Spleen (tissue), 11 donors: Measurements from ENCODE around the gene TXNL1. TPM values are rescaled to one million over a fixed set of nuclear protein-coding genes. Genes with fewer than 3 reads are reported as not detected.
A peak's percentile ranks its signal among the peaks of the same experiment; 100 is the strongest.

Experiments
- DNase-seq: peaks from one replicate; pipeline ENCODE4 v3.0.0-alpha.2; 2020
- H3K27ac ChIP-seq, 8 donors: fragments of 200-600 bp; sonication (generic) in 7 of 8; 1 replicate in 4 of 8; 2 replicates in 4 of 8; pipeline versions ENCODE4 v1.5.0 to v1.8.0; 2016 to 2021; ENCODE audit warnings: inconsistent platforms in 4 of 8, mild to moderate bottlenecking in 4 of 8, moderate library complexity in 1 of 8
- H3K27me3 ChIP-seq, 7 donors: fragments of 200-600 bp; sonication (generic) in 6 of 7; replicated peaks in 1 of 7; 1 replicate in 4 of 7; 2 replicates in 3 of 7; pipeline versions ENCODE4 v1.5.0 to v1.8.0; 2016 to 2021; ENCODE audit warnings: inconsistent platforms in 3 of 7, mild to moderate bottlenecking in 1 of 7
- H3K36me3 ChIP-seq, 6 donors: fragments of 200-600 bp; sonication (generic) in 5 of 6; 1 replicate in 4 of 6; 2 replicates in 2 of 6; pipeline versions ENCODE4 v1.5.0 to v1.8.0; 2016 to 2021; ENCODE audit warnings: inconsistent platforms in 2 of 6
- H3K4me1 ChIP-seq, 6 donors: fragments of 200-600 bp; sonication (generic) in 5 of 6; 1 replicate in 3 of 6; 2 replicates in 3 of 6; pipeline versions ENCODE4 v1.5.0 to v1.8.0; 2016 to 2021; ENCODE audit warnings: inconsistent platforms in 3 of 6
- H3K4me3 ChIP-seq, 8 donors: fragments of 200-600 bp; sonication (generic) in 7 of 8; 1 replicate in 4 of 8; 2 replicates in 4 of 8; pipeline versions ENCODE4 v1.5.0 to v1.8.0; 2016 to 2021; ENCODE audit warnings: inconsistent platforms in 4 of 8, mild to moderate bottlenecking in 4 of 8, moderate library complexity in 2 of 8
- H3K9me3 ChIP-seq, 8 donors: fragments of 200-600 bp; sonication (generic) in 7 of 8; 1 replicate in 4 of 8; 2 replicates in 4 of 8; pipeline versions ENCODE4 v1.5.0 to v1.8.0; 2016 to 2021; ENCODE audit warnings: inconsistent platforms in 4 of 8
- POLR2A ChIP-seq, 3 donors: fragments of 450-650 bp; IDR thresholded peaks; one replicate each; pipeline ENCODE4 v1.5.1; 2017; ENCODE audit warnings: antibody characterized with exemption in 3 of 3, mild to moderate bottlenecking in 1 of 3
- POLR2AphosphoS5 ChIP-seq, 3 donors: sonication (generic); formaldehyde crosslinking; IDR thresholded peaks; one replicate each; pipeline ENCODE4 v1.5.1; 2017; ENCODE audit warnings: antibody characterized with exemption in 3 of 3
- WGBS, 5 donors: extraction: QIAGEN DNeasy Blood & Tissue Kit in 3 of 5; methylation state at CpG; one replicate each; pipeline versions ENCODE4 v1.1.5 to v1.1.7; 2013 to 2018; 5-methylcytosine and 5-hydroxymethylcytosine counted together
- intact Hi-C: fragments of 100-400 bp; cut with DNase I; formaldehyde crosslinking; loops from one replicate; pipeline ENCODE4 v1.15.0; 2023; ENCODE audit warnings: low total_unique reads
- polyA plus RNA-seq, 3 donors: library from polyadenylated mRNA; stranded (reverse); fragments of 200-250 nt; gene quantifications; one replicate each; pipeline ENCODE4 v1.2.1, GENCODE V29; 2013
- total RNA-seq, 7 donors: library from RNA; depleted of rRNA in 3 of 7; stranded (reverse); fragments of >200 nt in 3 of 7; fragmentation: NEBNext Ultra II Directional in 4 of 7; extraction: Animal tissue kit (Norgen Biotek cat#: 25700) in 4 of 7; gene quantifications; one replicate each; pipeline versions ENCODE4 v1.1.0 to v1.2.1, GENCODE V29; 2016 to 2021
- TF ChIP-seq, protein P1 (sequence below), 11 experiments: fragments of 200-600 bp in 7 of 11; fragments of 450-650 bp in 4 of 11; sonication (generic) in 4 of 11; IDR thresholded peaks in 8 of 11; conservative IDR thresholded peaks in 3 of 11; 1 replicate in 7 of 11; 2 replicates in 4 of 11; pipeline versions ENCODE4 v1.4.0 to v1.8.0; 2016 to 2021; ENCODE audit warnings: antibody characterized with exemption in 11 of 11, inconsistent platforms in 4 of 11, mild to moderate bottlenecking in 1 of 11
- donor health status: healthy with polysubstance abuse.
- donor health status: DM: no; HTN: no; CAD: no; lungs with moderate emphysema.
- donor health status: DM: no; HTN: no; CAD: no.
- donor health status: Bipolar disorder and iron deficiency.
- donor health status: healthy.
- donor health status: DM: no; HTN: no; CAD: no.
- donor health status: DM: yes; HTN: yes; CAD: no.

The TXNL1 gene
- total and polyA plus RNA-seq, 10 donors: 35.5 to 61.0 (median 47.2) TPM

DNA sequence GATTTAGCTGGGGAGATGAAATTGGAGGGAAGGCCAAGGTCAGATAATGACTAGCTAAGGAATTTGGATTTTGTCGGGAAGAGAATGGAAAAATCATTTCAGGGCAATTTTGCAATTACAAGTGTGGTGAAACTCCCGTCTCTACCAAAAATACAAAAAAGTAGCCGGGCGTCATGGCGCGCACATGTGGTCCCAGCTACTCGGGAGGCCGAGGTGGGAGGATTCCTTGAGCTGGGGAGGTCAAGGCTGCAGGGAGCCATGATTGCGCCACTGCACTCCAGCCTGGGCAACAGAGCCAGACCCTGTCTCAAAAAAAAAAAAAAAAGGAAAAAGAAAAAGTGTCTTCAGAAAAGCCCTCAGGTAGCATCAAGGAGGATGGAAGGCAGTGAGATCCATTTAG is 1.2 kb upstream of the TXNL1 start:
- Histone ChIP-seq H3K9me3 (no peaks in the 10 kb centered on the region), H3K27ac (peak overlapping the region in 5 of 8 donors; percentile 91 to 96 (median 96)), H3K4me1 (peaks cover 0 to 42% (median 34%) of the 10 kb centered on the region in 6 donors), H3K4me3 (peak overlapping the region in 1 of 8 donors; percentile 78), H3K36me3 (peaks cover 0 to 7% (median 0%) of the 10 kb centered on the region in 6 donors), H3K27me3 (no peaks in the 10 kb centered on the region)
- no peak for TF ChIP-seq POLR2A (IDR thresholded peaks at IDR 0.05)
- TF ChIP-seq, protein P1, sequence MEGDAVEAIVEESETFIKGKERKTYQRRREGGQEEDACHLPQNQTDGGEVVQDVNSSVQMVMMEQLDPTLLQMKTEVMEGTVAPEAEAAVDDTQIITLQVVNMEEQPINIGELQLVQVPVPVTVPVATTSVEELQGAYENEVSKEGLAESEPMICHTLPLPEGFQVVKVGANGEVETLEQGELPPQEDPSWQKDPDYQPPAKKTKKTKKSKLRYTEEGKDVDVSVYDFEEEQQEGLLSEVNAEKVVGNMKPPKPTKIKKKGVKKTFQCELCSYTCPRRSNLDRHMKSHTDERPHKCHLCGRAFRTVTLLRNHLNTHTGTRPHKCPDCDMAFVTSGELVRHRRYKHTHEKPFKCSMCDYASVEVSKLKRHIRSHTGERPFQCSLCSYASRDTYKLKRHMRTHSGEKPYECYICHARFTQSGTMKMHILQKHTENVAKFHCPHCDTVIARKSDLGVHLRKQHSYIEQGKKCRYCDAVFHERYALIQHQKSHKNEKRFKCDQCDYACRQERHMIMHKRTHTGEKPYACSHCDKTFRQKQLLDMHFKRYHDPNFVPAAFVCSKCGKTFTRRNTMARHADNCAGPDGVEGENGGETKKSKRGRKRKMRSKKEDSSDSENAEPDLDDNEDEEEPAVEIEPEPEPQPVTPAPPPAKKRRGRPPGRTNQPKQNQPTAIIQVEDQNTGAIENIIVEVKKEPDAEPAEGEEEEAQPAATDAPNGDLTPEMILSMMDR (IDR thresholded peaks at IDR 0.05 in 8 of 11, conservative IDR thresholded peaks at IDR 0.05 in 3 of 11): no peak
- TF ChIP-seq POLR2AphosphoS5 (IDR thresholded peaks at IDR 0.05): no peak
- peak; percentile 76 for DNase-seq
- WGBS, 5 donors: 91 to 99% (median 97%) methylated on average over 9 of the region's 9 CpGs
- intact Hi-C loops: no loop called here

DNA sequence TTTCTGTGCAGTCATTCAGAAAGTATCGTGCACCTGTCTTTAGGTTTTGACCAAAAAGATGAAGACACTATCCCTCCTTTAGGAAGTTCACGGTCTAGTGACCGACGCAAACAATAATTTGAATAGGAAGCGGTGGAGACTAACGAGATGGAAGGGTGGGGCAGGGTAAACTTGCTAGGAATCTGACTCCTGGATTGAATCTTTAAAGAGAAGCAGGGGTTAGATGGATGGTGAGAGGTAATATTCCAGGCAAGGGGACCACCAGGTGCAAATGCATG is 651 bp upstream of the TXNL1 start:
- Histone ChIP-seq H3K27ac (peak overlapping the region; percentile 89 to 96 (median 95)), H3K27me3 (no peaks in the 10 kb centered on the region), H3K4me1 (peaks cover 0 to 47% (median 39%) of the 10 kb centered on the region in 6 donors), H3K4me3 (peak overlapping the region; percentile 28 to 88 (median 68)), H3K36me3 (peaks cover 0 to 13% (median 0%) of the 10 kb centered on the region in 6 donors), H3K9me3 (no peaks in the 10 kb centered on the region)
- intact Hi-C loops: no loop called here
- 26 to 54% (median 33%) methylated on average over 6 of the region's 6 CpGs for WGBS, 5 donors
- TF ChIP-seq POLR2A (IDR thresholded peaks at IDR 0.05) (no peak), POLR2AphosphoS5 (IDR thresholded peaks at IDR 0.05) (no peak)
- TF ChIP-seq, protein P1 (IDR thresholded peaks at IDR 0.05 in 8 of 11, conservative IDR thresholded peaks at IDR 0.05 in 3 of 11): no peak
- no peak for DNase-seq

DNA sequence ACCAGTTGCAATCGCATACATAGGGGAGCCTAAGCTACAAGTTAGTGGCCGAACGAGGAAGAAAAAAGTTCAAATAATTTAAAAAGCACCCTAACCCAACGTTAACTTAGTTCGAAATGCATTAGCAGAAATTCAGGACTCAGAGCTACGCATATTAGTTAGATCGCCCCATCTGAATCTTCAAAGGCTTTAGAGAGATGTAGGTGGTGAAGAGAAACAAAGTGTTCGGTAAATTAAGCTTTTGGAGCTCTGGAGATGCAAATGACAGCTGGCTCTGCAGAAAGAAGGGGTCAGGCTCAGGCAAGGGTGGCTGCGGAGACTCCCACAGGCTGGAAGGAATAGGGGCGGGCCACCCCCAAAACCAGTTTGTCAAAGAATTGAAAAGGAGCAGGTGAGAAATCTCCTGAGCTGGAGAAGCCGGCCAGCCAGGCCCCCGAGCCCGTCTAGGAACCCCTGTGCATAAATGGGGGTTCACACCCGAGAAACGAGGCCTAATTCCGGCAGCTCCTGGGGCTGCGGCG is 621 bp downstream of the TXNL1 start:
- Histone ChIP-seq H3K27ac (peak overlapping the region; percentile 89 to 96 (median 95)), H3K4me3 (peak overlapping the region; percentile 62 to 92 (median 76)), H3K36me3 (peaks cover 0 to 22% (median 0%) of the 10 kb centered on the region in 6 donors), H3K9me3 (no peaks in the 10 kb centered on the region), H3K27me3 (no peaks in the 10 kb centered on the region), H3K4me1 (peaks cover 0 to 51% (median 43%) of the 10 kb centered on the region in 6 donors)
- no peak for TF ChIP-seq POLR2AphosphoS5 (IDR thresholded peaks at IDR 0.05)
- no peak for TF ChIP-seq POLR2A (IDR thresholded peaks at IDR 0.05)
- TF ChIP-seq, protein P1 (IDR thresholded peaks at IDR 0.05 in 8 of 11, conservative IDR thresholded peaks at IDR 0.05 in 3 of 11): no peak
- no peak for DNase-seq
- WGBS, 5 donors: 0 to 1% (median 1%) methylated on average over 18 of the region's 18 CpGs
- intact Hi-C loops: no loop called here

DNA sequence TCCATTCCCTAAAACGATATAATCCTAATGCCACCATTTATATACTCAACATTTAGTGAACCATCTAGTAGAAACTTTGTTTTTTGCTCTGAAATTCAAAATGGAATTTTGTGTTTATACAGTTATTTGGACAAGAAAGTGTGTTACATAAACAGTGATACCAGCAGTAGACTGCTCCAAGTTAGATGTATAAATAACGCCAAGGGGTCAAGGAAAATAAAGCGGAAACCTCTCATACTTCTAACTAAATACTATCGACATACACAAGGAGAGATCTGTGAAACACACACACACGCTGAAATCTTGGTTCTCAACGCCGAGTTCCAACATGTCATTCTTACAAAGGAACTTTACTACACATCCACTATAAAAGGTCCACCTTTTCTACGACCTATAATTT is 1.2 kb downstream of the TXNL1 start:
- DNase-seq: no peak
- WGBS, 5 donors: 12 to 19% (median 16%) methylated on average over 8 of the region's 8 CpGs

More for the DNA sequence above, 1.2 kb downstream of the TXNL1 start:
- intact Hi-C loops: no loop called here
- TF ChIP-seq POLR2A (IDR thresholded peaks at IDR 0.05): no peak
- TF ChIP-seq POLR2AphosphoS5 (IDR thresholded peaks at IDR 0.05): no peak
- TF ChIP-seq, protein P1 (IDR thresholded peaks at IDR 0.05 in 8 of 11, conservative IDR thresholded peaks at IDR 0.05 in 3 of 11): no peak
- Histone ChIP-seq H3K9me3 (no peaks in the 10 kb centered on the region), H3K27me3 (no peaks in the 10 kb centered on the region), H3K4me3 (peak overlapping the region; percentile 62 to 92 (median 76)), H3K27ac (peak overlapping the region in 7 of 8 donors; percentile 91 to 96 (median 96)), H3K36me3 (peaks cover 0 to 28% (median 0%) of the 10 kb centered on the region in 6 donors), H3K4me1 (peaks cover 0 to 57% (median 46%) of the 10 kb centered on the region in 6 donors)
